HCT116 (cell line): ENCODE data around the gene TEX261. TPM values are rescaled to one million over a fixed set of nuclear protein-coding genes. Genes with fewer than 3 reads are reported as not detected.

Source experiments
- ATAC-seq: fragments of 200-7000 bp; cut with Tn5 transposase; 2 replicates; pipeline ENCODE4 v1.9.1; 2020; ENCODE audit warnings: mild to moderate bottlenecking, moderate library complexity
- BruUV-seq: library from RNA; stranded (reverse); fragments of 400-500 nt; replicated peaks from 2 replicates; lab custom pipeline; 2021; lab: Mats Ljungman, UMichigan
- CTCF ChIA-PET: fragments of 300-600 bp; sonication (Branson Sonifier 250); formaldehyde crosslinking; loops from one replicate; lab custom pipeline; 2021; ENCODE audit warnings: antibody characterized with exemption; lab: Charles Lee
- POLR2A ChIA-PET: fragments of 300-600, 350-600 bp; sonication (Branson Sonifier 250); formaldehyde crosslinking; loops from one replicate; lab custom pipeline; 2021; ENCODE audit warnings: antibody characterized with exemption; lab: Charles Lee
- RAD21 ChIA-PET, 2 experiments: fragments of 300-600 bp; sonication (Branson Sonifier 250); formaldehyde crosslinking; loops; one replicate each; lab custom pipeline; 2023; ENCODE audit warnings: low total read pairs in 2 of 2; ENCODE audit not compliant: uncharacterized antibody in 2 of 2, unreplicated experiment in 2 of 2, low non-redundant PET in 1 of 2; lab: Charles Lee
- DNase-seq: peaks from one replicate; pipeline ENCODE4 v3.0.0-alpha.2; 2010; ENCODE audit warnings: low read depth, low spot score
- H2AFZ ChIP-seq: fragments of 200-600 bp; shearing (Covaris generic), sonication (generic); 2 replicates; pipeline ENCODE4 v1.6.1; 2017; ENCODE audit warnings: low read depth, mixed run types, mixed read lengths, antibody characterized with exemption, low read length; ENCODE audit not compliant: poor library complexity, severe bottlenecking
- H3K27ac ChIP-seq: 2 replicates; pipeline ENCODE4 v1.5.1; 2012; ENCODE audit warnings: low read depth, low read length
- H3K27me3 ChIP-seq: fragments of 200-600 bp; sonication (generic); 2 replicates; pipeline ENCODE4 v1.6.1; 2016; ENCODE audit warnings: mixed run types, low read length, mixed read lengths; ENCODE audit not compliant: insufficient read depth
- H3K36me3 ChIP-seq, 2 experiments: fragments of 200-500 bp in 1 of 2; fragments of 200-600 bp in 1 of 2; sonication (Bioruptor generic) in 1 of 2; sonication (generic) in 1 of 2; 2 replicates each; pipeline versions ENCODE4 v1.5.1 to v1.6.1; 2014 to 2016; ENCODE audit warnings: low read length in 2 of 2, inconsistent platforms in 1 of 2, mixed read lengths in 1 of 2, mixed run types in 1 of 2; ENCODE audit not compliant: insufficient read depth in 2 of 2, control insufficient read depth in 1 of 2
- H3K4me1 ChIP-seq, 2 experiments: fragments of 200-600 bp in 1 of 2; sonication (generic) in 1 of 2; 2 replicates each; pipeline versions ENCODE4 v1.5.1 to v1.6.1; 2012 to 2017; ENCODE audit warnings: low read length in 2 of 2, inconsistent platforms in 1 of 2, mild to moderate bottlenecking in 1 of 2, mixed read lengths in 1 of 2, mixed run types in 1 of 2, moderate library complexity in 1 of 2; ENCODE audit not compliant: insufficient read depth in 2 of 2, control insufficient read depth in 1 of 2
- H3K4me2 ChIP-seq: fragments of 200-600 bp; sonication (generic); 2 replicates; pipeline ENCODE4 v1.6.1; 2017; ENCODE audit warnings: mixed run types, low read length, mixed read lengths
- H3K4me3 ChIP-seq, 2 experiments: fragments of 200-600 bp in 1 of 2; sonication (generic) in 1 of 2; replicated peaks in 1 of 2; 2 replicates each; pipeline ENCODE4 v1.5.1; 2011 to 2016; ENCODE audit warnings: low read length in 2 of 2, control low read depth in 1 of 2, low read depth in 1 of 2, mild to moderate bottlenecking in 1 of 2, mixed read lengths in 1 of 2, mixed run types in 1 of 2
- H3K79me2 ChIP-seq: fragments of 200-600 bp; sonication (generic); 2 replicates; pipeline ENCODE4 v1.6.1; 2017; ENCODE audit warnings: mild to moderate bottlenecking, mixed run types, low read length, moderate library complexity, mixed read lengths; ENCODE audit not compliant: insufficient read depth
- H3K9ac ChIP-seq: fragments of 200-600 bp; sonication (generic); 2 replicates; pipeline ENCODE4 v1.6.1; 2016; ENCODE audit warnings: low read length, mixed read lengths
- H3K9me2 ChIP-seq: fragments of 200-600 bp; sonication (generic), shearing (Covaris generic); 2 replicates; pipeline ENCODE4 v1.6.1; 2017; ENCODE audit warnings: mixed run types, mild to moderate bottlenecking, moderate library complexity; ENCODE audit not compliant: insufficient read depth
- H3K9me3 ChIP-seq, 2 experiments: fragments of 200-500 bp in 1 of 2; fragments of 200-600 bp in 1 of 2; sonication (Bioruptor generic) in 1 of 2; sonication (generic) in 1 of 2; 2 replicates each; pipeline ENCODE4 v1.6.1; 2014 to 2017; ENCODE audit warnings: low read length in 2 of 2, mixed read lengths in 2 of 2, inconsistent platforms in 1 of 2, low read depth in 1 of 2, mild to moderate bottlenecking in 1 of 2, mixed run types in 1 of 2, moderate library complexity in 1 of 2; ENCODE audit not compliant: control insufficient read depth in 1 of 2, insufficient read depth in 1 of 2
- H4K20me1 ChIP-seq: fragments of 200-600 bp; sonication (generic), shearing (Covaris generic); 2 replicates; pipeline ENCODE4 v1.6.1; 2017; ENCODE audit warnings: mixed run types, mild to moderate bottlenecking, moderate library complexity; ENCODE audit not compliant: insufficient read depth
- ATF3 ChIP-seq: IDR thresholded peaks from 2 replicates; pipeline ENCODE4 v1.6.1; 2012
- CBX3 ChIP-seq: IDR thresholded peaks from 2 replicates; pipeline ENCODE4 v1.6.1; 2012; ENCODE audit warnings: low read depth
- CEBPB ChIP-seq: IDR thresholded peaks from 2 replicates; pipeline ENCODE4 v1.6.1; 2012; ENCODE audit warnings: low read depth
- ELF1 ChIP-seq: IDR thresholded peaks from 2 replicates; pipeline ENCODE4 v1.6.1; 2012; ENCODE audit warnings: low read depth, borderline replicate concordance
- EZH2 ChIP-seq: fragments of 200-600 bp; sonication (generic); IDR thresholded peaks from 2 replicates; pipeline ENCODE4 v1.6.1; 2017; ENCODE audit warnings: antibody characterized with exemption, mixed run types
- FOSL1 ChIP-seq: IDR thresholded peaks from 2 replicates; pipeline ENCODE4 v1.6.1; 2012; ENCODE audit warnings: low read depth
- JUND ChIP-seq: IDR thresholded peaks from 2 replicates; pipeline ENCODE4 v1.6.1; 2012
- MAX ChIP-seq: IDR thresholded peaks from 2 replicates; pipeline ENCODE4 v1.6.1; 2012
- POLR2A ChIP-seq: IDR thresholded peaks from 2 replicates; pipeline ENCODE4 v1.7.0; 2011; ENCODE audit warnings: borderline replicate concordance; ENCODE audit not compliant: insufficient read depth, insufficient read length; ENCODE audit errors: extremely low read depth
- POLR2AphosphoS5 ChIP-seq: IDR thresholded peaks from 2 replicates; pipeline ENCODE4 v1.6.1; 2011; ENCODE audit warnings: mild to moderate bottlenecking, low read depth, low read length, moderate library complexity
- RAD21 ChIP-seq: IDR thresholded peaks from 2 replicates; pipeline ENCODE4 v1.6.1; 2012; ENCODE audit warnings: low read depth, mild to moderate bottlenecking
- SP1 ChIP-seq: IDR thresholded peaks from 2 replicates; pipeline ENCODE4 v1.6.1; 2012; ENCODE audit warnings: low read depth
- SRF ChIP-seq: IDR thresholded peaks from 2 replicates; pipeline ENCODE4 v1.6.1; 2012; ENCODE audit warnings: low read depth
- ZNF274 ChIP-seq: fragments of 200-500 bp; sonication (Bioruptor generic); IDR thresholded peaks from 2 replicates; pipeline ENCODE4 v1.6.1; 2014; ENCODE audit warnings: mild to moderate bottlenecking, low read depth, low read length, inconsistent platforms
- intact Hi-C: fragments of 100-400 bp; cut with micrococcal nuclease; formaldehyde crosslinking; loops from 2 replicates; pipeline ENCODE4 v1.10.0; 2022
- total RNA-seq: library from RNA; stranded (reverse); gene quantifications from one replicate; pipeline ENCODE4 v1.2.1, GENCODE V29; 2021; ENCODE audit not compliant: unreplicated experiment
- TF ChIP-seq, protein P1 (sequence below), 3 experiments: fragments of 200-600 bp in 1 of 3; sonication (generic) in 1 of 3; IDR thresholded peaks in 2 of 3; conservative IDR thresholded peaks in 1 of 3; 2 replicates each; pipeline ENCODE4 v1.5.1; 2012 to 2017; ENCODE audit warnings: low read depth in 2 of 3, low read length in 2 of 3, antibody characterized with exemption in 1 of 3, borderline replicate concordance in 1 of 3, control low read depth in 1 of 3, mild to moderate bottlenecking in 1 of 3, mixed read lengths in 1 of 3, mixed run types in 1 of 3, moderate library complexity in 1 of 3; ENCODE audit not compliant: insufficient read depth in 1 of 3

TEX261 gene
- total RNA-seq, 1 experiment from 2014 or later = 37.9 TPM

DNA sequence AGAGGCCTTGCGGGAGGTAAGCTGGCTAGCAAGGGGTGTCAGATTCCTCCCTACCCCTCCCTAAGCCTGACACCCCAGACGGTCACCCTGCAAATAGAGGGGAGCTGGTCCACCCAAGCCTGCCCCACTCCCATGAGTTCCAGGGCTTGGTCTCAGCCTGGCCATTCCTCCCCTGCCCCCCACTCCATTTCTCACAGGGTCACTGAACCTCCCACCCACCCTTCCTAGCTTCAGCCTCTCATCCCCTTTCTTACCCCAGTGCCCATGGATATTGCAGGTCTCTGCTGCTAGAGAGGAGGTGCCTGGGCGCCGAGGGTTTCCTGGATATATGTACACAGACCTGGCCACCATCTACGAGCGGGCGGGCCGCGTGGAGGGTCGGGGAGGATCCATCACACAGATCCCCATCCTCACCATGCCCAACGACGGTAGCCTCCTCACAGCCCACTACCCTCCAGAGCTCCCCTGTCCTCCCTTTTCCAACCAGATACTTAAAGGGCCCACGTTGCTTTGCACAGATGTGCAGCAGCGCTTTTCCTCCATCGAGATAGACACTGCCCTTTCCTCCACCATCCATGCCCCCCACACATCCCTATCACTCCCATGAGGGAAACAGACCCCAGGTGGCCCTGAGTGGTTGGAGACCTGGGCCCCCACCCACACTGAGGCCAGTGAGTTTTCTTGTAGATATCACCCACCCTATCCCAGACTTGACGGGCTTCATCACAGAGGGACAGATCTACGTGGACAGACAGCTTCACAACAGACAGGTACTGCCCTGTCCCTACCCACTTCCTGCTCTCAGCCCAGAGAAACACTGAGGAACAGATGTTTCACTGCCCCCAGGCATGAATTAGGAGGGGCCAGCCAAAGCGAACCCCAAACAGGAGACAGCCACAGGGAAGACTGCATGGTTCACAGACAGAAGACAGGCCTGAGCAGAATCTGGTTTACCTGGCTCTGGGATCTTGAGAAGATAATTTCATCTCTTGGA, 31.5 kb downstream of the TEX261 start:
- DNase-seq (no peak), ATAC-seq (no peak)
- Histone ChIP-seq H4K20me1 (no peaks in the 10 kb centered on the region), H3K27me3 (no peaks in the 10 kb centered on the region), H3K4me2 (no peak overlapping the region), H3K4me1 (peaks cover 4 to 12% of the 10 kb centered on the region in 2 experiments; a peak in 3 of 4 replicates), H2AFZ (no peak overlapping the region), H3K4me3 (no peak overlapping the region), H3K79me2 (no peaks in the 10 kb centered on the region), H3K36me3 (no peaks in the 10 kb centered on the region), H3K9ac (no peak overlapping the region), H3K9me3 (no peaks in the 10 kb centered on the region), H3K9me2 (no peaks in the 10 kb centered on the region), H3K27ac (no peak overlapping the region)
- intact Hi-C loops = no loop called here
- POLR2A ChIA-PET = no interaction called here
- TF ChIP-seq SRF (no peak), ZNF274 (no peak), SP1 (no peak), JUND (no peak), MAX (no peak), ATF3 (no peak), CEBPB (no peak), FOSL1 (no peak), POLR2AphosphoS5 (no peak), EZH2 (no peak), CBX3 (no peak), POLR2A (no peak), RAD21 (no peak), ELF1 (no peak)
- TF ChIP-seq, protein P1, sequence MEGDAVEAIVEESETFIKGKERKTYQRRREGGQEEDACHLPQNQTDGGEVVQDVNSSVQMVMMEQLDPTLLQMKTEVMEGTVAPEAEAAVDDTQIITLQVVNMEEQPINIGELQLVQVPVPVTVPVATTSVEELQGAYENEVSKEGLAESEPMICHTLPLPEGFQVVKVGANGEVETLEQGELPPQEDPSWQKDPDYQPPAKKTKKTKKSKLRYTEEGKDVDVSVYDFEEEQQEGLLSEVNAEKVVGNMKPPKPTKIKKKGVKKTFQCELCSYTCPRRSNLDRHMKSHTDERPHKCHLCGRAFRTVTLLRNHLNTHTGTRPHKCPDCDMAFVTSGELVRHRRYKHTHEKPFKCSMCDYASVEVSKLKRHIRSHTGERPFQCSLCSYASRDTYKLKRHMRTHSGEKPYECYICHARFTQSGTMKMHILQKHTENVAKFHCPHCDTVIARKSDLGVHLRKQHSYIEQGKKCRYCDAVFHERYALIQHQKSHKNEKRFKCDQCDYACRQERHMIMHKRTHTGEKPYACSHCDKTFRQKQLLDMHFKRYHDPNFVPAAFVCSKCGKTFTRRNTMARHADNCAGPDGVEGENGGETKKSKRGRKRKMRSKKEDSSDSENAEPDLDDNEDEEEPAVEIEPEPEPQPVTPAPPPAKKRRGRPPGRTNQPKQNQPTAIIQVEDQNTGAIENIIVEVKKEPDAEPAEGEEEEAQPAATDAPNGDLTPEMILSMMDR (IDR thresholded peaks at IDR 0.05 in 2 of 3, conservative IDR thresholded peaks at IDR 0.05 in 1 of 3; ENCODE audit: borderline replicate concordance in 1 of 3, insufficient read depth in 1 of 3, low read depth in 2 of 3, low read length in 2 of 3) = no peak
- BruUV-seq = no TSS peak
- RAD21 ChIA-PET = no interaction called here
- CTCF ChIA-PET = interaction anchor here (1.2 to 2.0 kb wide), 2 partner anchors 9 to 98 kb away, joined by 3 to 9 read pairs; no protein-coding TSS in a partner anchor
